PFSK-1 (cell line): ENCODE results near the gene CD4.

ENCODE experiments used
- FOXP2 ChIP-seq: optimal IDR thresholded peaks from 2 replicates; pipeline ENCODE3; 2011; ENCODE audit warnings: borderline replicate concordance, control low read depth, inconsistent platforms; ENCODE audit not compliant: insufficient read depth; ENCODE audit errors: extremely low read length, extremely low read depth
- POLR2AphosphoS5 ChIP-seq: IDR thresholded peaks from 2 replicates; pipeline ENCODE4 v1.6.1; 2012; ENCODE audit warnings: low read depth, mild to moderate bottlenecking, control low read depth, low read length, moderate library complexity
- REST ChIP-seq, 2 experiments: IDR thresholded peaks; 2 replicates each; pipeline versions ENCODE4 v1.6.1 to v1.8.0; 2011 to 2012; ENCODE audit warnings: low read depth in 2 of 2, low read length in 2 of 2, control low read depth in 1 of 2, inconsistent platforms in 1 of 2, mild to moderate bottlenecking in 1 of 2, moderate library complexity in 1 of 2; ENCODE audit not compliant: insufficient read depth in 1 of 2
- SIN3A ChIP-seq: IDR thresholded peaks from 2 replicates; pipeline ENCODE4 v1.6.1; 2012; ENCODE audit warnings: mild to moderate bottlenecking, low read length, moderate library complexity, borderline replicate concordance; ENCODE audit not compliant: insufficient read depth
- TAF1 ChIP-seq: IDR thresholded peaks from 2 replicates; pipeline ENCODE4 v1.6.1; 2012; ENCODE audit warnings: low read length, control low read depth, borderline replicate concordance; ENCODE audit not compliant: insufficient read depth

Gene CD4

GRCh38 chr12:6778217-6778573 is 11.1 kb upstream of the CD4 start:
- TF ChIP-seq FOXP2 (no peak), POLR2AphosphoS5 (no peak), TAF1 (no peak), REST (IDR thresholded peaks at IDR 0.05; ENCODE audit: insufficient read depth in 1 of 2, low read depth in 2 of 2, low read length in 2 of 2) (no peak), SIN3A (no peak)

GRCh38 chr12:6778574-6779550 is 10.5 kb upstream of the CD4 start:
- peak; percentile 46 for TF ChIP-seq POLR2AphosphoS5
- TF ChIP-seq TAF1 = peak; percentile 66; the same call in 1 of the 2 replicates
- TF ChIP-seq SIN3A = peak; percentile 92
- TF ChIP-seq FOXP2 = peak; percentile 80
- TF ChIP-seq REST (IDR thresholded peaks at IDR 0.05; ENCODE audit: insufficient read depth in 1 of 2, low read depth in 2 of 2, low read length in 2 of 2) = 0 out of 4 replicates have a peak, but pooled peaks of 1 of the 2 experiments have one; percentile 55

- TF ChIP-seq FOXP2 (no peak), REST (IDR thresholded peaks at IDR 0.05; ENCODE audit: insufficient read depth in 1 of 2, low read depth in 2 of 2, low read length in 2 of 2) (no peak), TAF1 (no peak), POLR2AphosphoS5 (no peak), SIN3A (no peak)
Measured at GRCh38 chr12:6779708-6780432, 9.5 kb upstream of the CD4 start.

GRCh38 chr12:6780573-6780972 is 8.8 kb upstream of the CD4 start:
- no peak for TF ChIP-seq POLR2AphosphoS5
- no peak for TF ChIP-seq FOXP2
- TF ChIP-seq TAF1 = no peak
- TF ChIP-seq SIN3A = no peak
- no peak for TF ChIP-seq REST (IDR thresholded peaks at IDR 0.05; ENCODE audit: insufficient read depth in 1 of 2, low read depth in 2 of 2, low read length in 2 of 2)
